ENCODE data around the gene GSTP1.
"Not testable (repeated sequence)": the region's sequence is repeated elsewhere in the genome, so short reads cannot be mapped to it uniquely, and the experiment has no call there.

GSTP1 gene

DNA sequence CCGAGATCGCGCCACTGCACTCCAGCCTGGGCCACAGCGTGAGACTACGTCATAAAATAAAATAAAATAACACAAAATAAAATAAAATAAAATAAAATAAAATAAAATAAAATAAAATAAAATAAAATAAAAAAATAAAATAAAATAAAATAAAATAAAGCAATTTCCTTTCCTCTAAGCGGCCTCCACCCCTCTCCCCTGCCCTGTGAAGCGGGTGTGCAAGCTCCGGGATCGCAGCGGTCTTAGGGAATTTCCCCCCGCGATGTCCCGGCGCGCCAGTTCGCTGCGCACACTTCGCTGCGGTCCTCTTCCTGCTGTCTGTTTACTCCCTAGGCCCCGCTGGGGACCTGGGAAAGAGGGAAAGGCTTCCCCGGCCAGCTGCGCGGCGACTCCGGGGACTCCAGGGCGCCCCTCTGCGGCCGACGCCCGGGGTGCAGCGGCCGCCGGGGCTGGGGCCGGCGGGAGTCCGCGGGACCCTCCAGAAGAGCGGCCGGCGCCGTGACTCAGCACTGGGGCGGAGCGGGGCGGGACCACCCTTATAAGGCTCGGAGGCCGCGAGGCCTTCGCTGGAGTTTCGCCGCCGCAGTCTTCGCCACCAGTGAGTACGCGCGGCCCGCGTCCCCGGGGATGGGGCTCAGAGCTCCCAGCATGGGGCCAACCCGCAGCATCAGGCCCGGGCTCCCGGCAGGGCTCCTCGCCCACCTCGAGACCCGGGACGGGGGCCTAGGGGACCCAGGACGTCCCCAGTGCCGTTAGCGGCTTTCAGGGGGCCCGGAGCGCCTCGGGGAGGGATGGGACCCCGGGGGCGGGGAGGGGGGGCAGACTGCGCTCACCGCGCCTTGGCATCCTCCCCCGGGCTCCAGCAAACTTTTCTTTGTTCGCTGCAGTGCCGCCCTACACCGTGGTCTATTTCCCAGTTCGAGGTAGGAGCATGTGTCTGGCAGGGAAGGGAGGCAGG, at the start of gene GSTP1:
TSS of gene GSTP1 (plus strand) at position 566 of the 958 bp plus-strand sequence. CDS start at position 598, 32 bp downstream.
- FAIRE-seq (no peak), DNase-seq (ENCODE audit: low spot score) (peak; percentile 96)

- FAIRE-seq = no peak
These were observed 49.4 kb upstream of the GSTP1 start for GRCh38 chr11:67534070-67534679.

GRCh38 chr11:67535561-67535960, 48.1 kb upstream of the GSTP1 start:
- DNase-seq (ENCODE audit: low spot score) (no peak), FAIRE-seq (no peak)

More at GRCh38 chr11:67534070-67534679, 49.4 kb upstream of the GSTP1 start:
- no peak for DNase-seq (ENCODE audit: low spot score)

DNA sequence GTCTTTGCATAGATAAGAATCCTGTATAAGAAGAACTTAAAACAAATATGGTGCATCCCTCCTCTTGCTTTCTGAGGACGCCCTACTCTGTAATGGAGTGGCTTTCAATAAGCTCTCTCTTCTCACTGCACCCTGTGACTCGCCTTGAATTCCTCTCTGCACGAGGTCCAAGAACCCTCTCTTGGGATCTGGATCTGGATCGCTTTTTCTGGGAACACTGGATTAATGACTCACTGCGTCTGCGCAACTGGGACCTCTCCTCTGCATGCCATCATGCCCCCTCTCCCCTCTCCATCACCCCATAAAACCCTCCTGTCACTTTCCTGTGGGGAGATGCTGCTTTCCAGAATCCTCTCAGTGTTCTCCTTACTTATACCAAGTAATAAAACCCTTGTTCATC, 45.3 kb upstream of the GSTP1 start:
- no peak for FAIRE-seq
- no peak for DNase-seq (ENCODE audit: low spot score)

DNA sequence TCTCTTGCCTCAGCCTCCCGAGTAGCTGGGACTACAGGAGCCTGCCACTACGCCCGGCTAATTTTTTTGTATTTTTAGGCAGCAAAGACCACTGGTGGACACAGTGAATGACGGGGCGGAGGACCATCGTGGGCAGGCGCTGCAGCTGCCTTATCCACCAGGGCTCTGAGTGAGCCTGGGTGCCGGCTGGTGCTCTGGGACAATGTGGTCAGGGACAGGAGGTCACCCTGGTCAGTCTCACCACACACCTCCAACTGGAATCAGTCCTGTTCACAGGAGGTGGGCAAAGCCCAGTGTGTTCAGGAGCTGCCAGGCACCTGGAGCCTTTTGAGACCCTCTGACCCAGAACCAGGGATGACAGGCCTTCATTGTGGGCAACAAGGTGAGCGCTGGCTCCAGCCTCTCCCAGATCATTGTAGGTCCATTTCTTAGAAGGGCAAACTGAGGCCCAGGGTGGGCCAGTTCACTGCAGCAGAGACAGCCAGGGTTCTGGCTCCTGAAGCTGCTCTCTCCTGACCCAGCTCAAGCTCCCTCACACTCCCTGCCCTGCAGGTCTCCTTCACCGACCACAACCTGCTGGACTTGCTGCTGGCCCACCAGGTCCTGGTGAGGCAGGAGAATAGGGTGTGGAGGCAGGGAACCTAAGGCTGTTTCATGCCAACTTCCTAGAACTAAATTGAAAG, 44.6 kb upstream of the GSTP1 start:
- DNase-seq (ENCODE audit: low spot score) (no peak), FAIRE-seq (no peak)

- no peak for FAIRE-seq
- no peak for DNase-seq (ENCODE audit: low spot score)
These were observed 44.1 kb upstream of the GSTP1 start for GRCh38 chr11:67539550-67539949.

- no peak for FAIRE-seq
- no peak for DNase-seq (ENCODE audit: low spot score)
These were observed 42.4 kb upstream of the GSTP1 start for GRCh38 chr11:67541198-67541597.

DNA sequence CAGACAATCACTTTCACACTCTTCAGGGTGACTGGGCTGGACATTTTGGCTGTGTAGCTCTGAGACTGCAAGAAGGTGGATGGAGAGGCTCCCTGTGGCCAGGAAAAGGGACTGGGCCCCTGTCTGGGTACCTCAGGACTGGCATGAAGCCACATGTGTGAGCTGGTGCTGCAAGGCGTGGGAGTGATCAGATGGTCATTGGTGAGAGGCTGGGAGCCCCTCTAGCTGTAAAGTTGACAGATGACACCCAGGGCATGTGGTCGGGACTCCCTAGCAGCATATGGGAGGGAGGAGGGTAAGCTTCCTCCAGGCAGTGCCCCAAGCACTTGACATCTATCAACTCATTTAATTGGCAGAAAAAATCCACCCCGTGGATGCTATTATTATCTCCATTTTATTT, 41.4 kb upstream of the GSTP1 start:
- no peak for DNase-seq (ENCODE audit: low spot score)
- no peak for FAIRE-seq

GRCh38 chr11:67542971-67543370, 40.6 kb upstream of the GSTP1 start:
- no peak for DNase-seq (ENCODE audit: low spot score)
- no peak for FAIRE-seq

GRCh38 chr11:67543585-67543984, 40.0 kb upstream of the GSTP1 start:
- FAIRE-seq (no peak), DNase-seq (ENCODE audit: low spot score) (no peak)

GRCh38 chr11:67544616-67545242, 38.9 kb upstream of the GSTP1 start:
- DNase-seq (ENCODE audit: low spot score) (peak; percentile 53), FAIRE-seq (no peak)

GRCh38 chr11:67545280-67545679, 38.3 kb upstream of the GSTP1 start:
- DNase-seq (ENCODE audit: low spot score) (no peak), FAIRE-seq (no peak)

GRCh38 chr11:67548112-67548511, 35.5 kb upstream of the GSTP1 start:
- not testable (repeated sequence) for FAIRE-seq; DNase-seq (ENCODE audit: low spot score)

DNA sequence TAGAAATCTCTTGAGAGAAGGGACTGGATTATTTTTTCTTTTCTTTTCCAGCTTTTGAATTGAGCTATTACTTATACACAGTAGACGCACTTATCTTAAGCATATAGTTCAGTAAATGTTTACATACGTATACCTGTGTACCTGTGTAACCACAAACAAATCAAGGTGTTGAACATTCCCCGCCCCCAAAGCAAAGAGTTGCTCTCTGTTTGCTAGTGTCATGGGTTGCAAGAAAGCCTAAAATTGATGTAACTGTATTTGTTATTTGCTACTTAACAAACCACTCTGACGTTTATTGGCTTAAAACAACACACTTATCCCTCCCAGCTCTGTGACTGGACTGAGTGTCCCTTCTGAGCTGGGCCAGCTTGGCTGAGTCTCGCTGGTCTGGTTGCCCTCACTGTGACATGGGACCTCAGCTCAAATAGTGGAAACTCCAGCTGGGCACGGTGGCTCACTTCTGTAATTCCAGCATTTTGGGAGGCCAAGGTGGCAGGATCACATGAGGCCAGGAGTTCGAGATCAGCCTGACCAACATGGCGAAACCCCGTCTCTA, 35.0 kb upstream of the GSTP1 start:
- FAIRE-seq (no peak), DNase-seq (ENCODE audit: low spot score) (no peak)

- FAIRE-seq = no peak
These were observed 32.5 kb upstream of the GSTP1 start for GRCh38 chr11:67551127-67551526.

GRCh38 chr11:67551697-67552096, 31.9 kb upstream of the GSTP1 start:
- not testable (repeated sequence) for FAIRE-seq; DNase-seq (ENCODE audit: low spot score)

More at GRCh38 chr11:67551127-67551526, 32.5 kb upstream of the GSTP1 start:
- no peak for DNase-seq (ENCODE audit: low spot score)

GRCh38 chr11:67556244-67556643, 27.4 kb upstream of the GSTP1 start:
- DNase-seq (ENCODE audit: low spot score) (no peak), FAIRE-seq (no peak)

GRCh38 chr11:67558084-67558772, 25.4 kb upstream of the GSTP1 start:
- DNase-seq (ENCODE audit: low spot score) = no peak
- FAIRE-seq = peak; percentile 37

DNA sequence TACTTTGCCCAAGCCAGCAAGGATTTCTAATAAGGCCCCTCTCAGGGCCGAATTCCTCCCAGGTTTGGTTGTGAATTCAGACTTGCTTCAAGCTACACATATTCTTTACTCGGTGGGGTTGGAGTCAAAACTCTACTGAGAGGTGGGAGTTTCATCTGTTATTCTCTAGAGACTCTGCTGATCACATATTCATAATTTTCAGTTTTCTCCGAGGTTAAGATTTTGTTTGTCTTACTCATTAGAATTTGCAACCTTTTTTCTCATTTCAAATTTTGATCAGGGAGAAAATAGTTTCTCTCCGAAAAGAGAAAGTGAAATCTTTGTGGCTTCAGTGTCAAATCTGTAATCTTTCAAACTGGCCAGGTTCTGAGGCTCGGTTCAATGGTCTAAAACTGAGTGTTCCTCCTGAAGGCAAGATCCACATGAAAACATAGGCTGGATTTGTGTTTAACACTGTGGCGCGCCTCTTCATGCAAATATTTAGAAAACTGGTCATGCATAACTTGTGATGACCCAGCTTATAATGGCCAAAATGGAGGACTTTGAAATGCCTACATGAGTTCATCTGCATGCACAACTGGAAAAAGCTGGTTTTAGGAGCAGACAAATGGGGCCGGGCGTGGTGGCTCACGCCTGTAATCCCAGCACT, 21.5 kb upstream of the GSTP1 start:
- DNase-seq (ENCODE audit: low spot score) = no peak
- FAIRE-seq = no peak
